Ovary (tissue), 9 donors: ENCODE results near the gene MOB3A. TPM values are rescaled to one million over a fixed set of nuclear protein-coding genes. Genes with fewer than 3 reads are reported as not detected.

Experiments used
- DNase-seq, 5 donors: peaks; one replicate each; pipeline ENCODE4 v3.0.0-alpha.2; 2019 to 2020
- H3K27ac ChIP-seq, 2 donors: fragments of 200-600 bp; one replicate each; pipeline versions ENCODE4 v1.5.1 to v1.8.0; 2019 to 2022
- H3K27me3 ChIP-seq: fragments of 200-600 bp; one replicate; pipeline ENCODE4 v1.8.0; 2022
- H3K36me3 ChIP-seq: fragments of 200-600 bp; sonication (generic); one replicate; pipeline ENCODE4 v1.5.1; 2019
- H3K4me1 ChIP-seq: one replicate; pipeline ENCODE4 v1.8.1; 2013; ENCODE audit warnings: mild to moderate bottlenecking, moderate library complexity; ENCODE audit not compliant: insufficient read depth
- H3K4me3 ChIP-seq: fragments of 200-600 bp; sonication (generic); one replicate; pipeline ENCODE4 v1.5.1; 2017
- H3K9me3 ChIP-seq, 2 donors: fragments of 200-600 bp in 1 of 2; sonication (generic) in 1 of 2; one replicate each; pipeline versions ENCODE4 v1.5.1 to v1.8.1; 2013 to 2019; ENCODE audit warnings: mild to moderate bottlenecking in 1 of 2, moderate library complexity in 1 of 2
- CTCF ChIP-seq, 3 donors: fragments of 450-650 bp in 2 of 3; fragments of 200-600 bp in 1 of 3; IDR thresholded peaks; one replicate each; pipeline versions ENCODE4 v1.5.1 to v1.8.0; 2016 to 2022; ENCODE audit warnings: antibody characterized with exemption in 3 of 3, mild to moderate bottlenecking in 1 of 3
- EP300 ChIP-seq: sonication (generic); formaldehyde crosslinking; IDR thresholded peaks from one replicate; pipeline ENCODE4 v1.6.1; 2017; ENCODE audit warnings: antibody characterized with exemption
- POLR2A ChIP-seq: fragments of 450-650 bp; IDR thresholded peaks from one replicate; pipeline ENCODE4 v1.6.1; 2017; ENCODE audit warnings: antibody characterized with exemption, mild to moderate bottlenecking, moderate library complexity
- WGBS, 3 donors: extraction: QIAGEN DNeasy Blood & Tissue Kit in 1 of 3; methylation state at CpG; one replicate each; pipeline versions ENCODE4 v1.1.5 to v1.1.7; 2013 to 2017; 5-methylcytosine and 5-hydroxymethylcytosine counted together
- intact Hi-C, 4 donors: fragments of 100-400 bp; cut with DNase I; formaldehyde crosslinking; loops; one replicate each; pipeline versions ENCODE4 v1.11.0 to v1.15.1; 2022 to 2023
- polyA plus RNA-seq, 2 donors: library from polyadenylated mRNA; stranded (reverse); fragments of 200-250 nt in 1 of 2; fragments of 350-450 nt in 1 of 2; fragmentation: Illumina TruSeq in 1 of 2; extraction: RNeasy Lipid Tissue Mini Kit (QIAGEN cat#74804) in 1 of 2; gene quantifications; one replicate each; pipeline ENCODE4 v1.2.3, GENCODE V29; 2013 to 2014
- total RNA-seq, 7 donors: library from RNA; depleted of rRNA in 2 of 7; stranded (reverse); fragments of >200 nt in 2 of 7; fragmentation: NEBNext Ultra II Directional in 3 of 7; extraction: Animal tissue kit (Norgen Biotek cat#: 25700) in 3 of 7; gene quantifications; one replicate each; pipeline versions ENCODE4 v1.1.0 to v1.2.4, GENCODE V29; 2016 to 2023
- donor health status: DM: no; HTN: no; CAD: no; lungs with moderate emphysema.
- donor health status: DM: no; HTN: no; CAD: no.
- donor health status: Bipolar disorder and iron deficiency.
- donor health status: DM: yes; HTN: yes; CAD: no.
- donor health status: DM: no; HTN: no; CAD: no.
- donor health status: DM: yes; HTN: yes; CAD: no.

MOB3A gene
- total and polyA plus RNA-seq, 9 donors = 16.6 to 61.5 (median 44.1) TPM

DNA sequence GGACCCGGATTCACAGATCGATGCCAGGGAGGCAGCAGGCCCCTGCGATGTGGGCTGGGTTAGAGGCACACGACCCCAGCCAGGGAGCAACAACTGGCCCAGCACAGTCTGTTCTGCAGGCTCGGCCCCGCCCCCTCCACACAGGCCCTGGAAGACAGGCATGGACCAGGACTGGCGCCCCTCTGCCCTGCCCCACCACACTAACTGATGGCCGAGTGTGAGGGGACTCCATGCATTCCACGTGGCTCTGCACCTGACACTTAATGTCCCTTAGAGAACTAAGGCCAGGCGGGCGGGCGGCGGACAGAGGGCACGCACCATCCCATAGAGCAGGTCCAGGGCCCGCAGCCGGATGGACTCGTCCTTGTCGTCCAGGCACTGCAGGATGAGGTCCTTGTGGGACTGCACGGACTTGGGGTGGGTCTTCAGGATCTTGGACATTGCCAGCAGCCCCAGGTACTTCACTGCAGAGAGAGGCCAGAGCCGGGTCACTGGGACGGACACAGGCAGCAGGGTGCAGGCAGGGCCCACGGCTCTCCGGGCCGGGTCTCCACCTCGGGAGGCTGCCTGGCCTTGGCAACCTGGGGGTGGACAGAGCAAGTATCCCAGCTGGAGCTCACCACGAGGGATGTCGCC, 25.4 kb upstream of the MOB3A start:
- intact Hi-C loops = no loop called here
- H3K27ac ChIP-seq = no peak overlapping the region
- H3K4me1 ChIP-seq = no peaks in the 10 kb centered on the region
- no peaks in the 10 kb centered on the region for H3K9me3 ChIP-seq
- no peak overlapping the region for H3K4me3 ChIP-seq
- TF ChIP-seq EP300 = no peak
- no peak for TF ChIP-seq POLR2A
- no peak for TF ChIP-seq CTCF (IDR thresholded peaks at IDR 0.05)
- no peak for DNase-seq
- 82 to 88% (median 85%) methylated on average over 25 to 27 of the region's 27 CpGs for WGBS, 3 donors
- no peaks in the 10 kb centered on the region for H3K27me3 ChIP-seq
- no peaks in the 10 kb centered on the region for H3K36me3 ChIP-seq

GRCh38 chr19:2120821-2121220, 24.7 kb upstream of the MOB3A start:
- Histone ChIP-seq H3K27me3 (no peaks in the 10 kb centered on the region), H3K36me3 (no peaks in the 10 kb centered on the region), H3K27ac (no peak overlapping the region), H3K9me3 (no peaks in the 10 kb centered on the region), H3K4me3 (no peak overlapping the region), H3K4me1 (no peaks in the 10 kb centered on the region)
- WGBS, 3 donors = 91 to 97% (median 94%) methylated on average over 26 of the region's 26 CpGs
- no peak for TF ChIP-seq POLR2A
- no peak for TF ChIP-seq CTCF (IDR thresholded peaks at IDR 0.05)
- no peak for TF ChIP-seq EP300
- intact Hi-C loops = no loop called here
- no peak for DNase-seq

GRCh38 chr19:2119921-2120785, 24.0 kb upstream of the MOB3A start:
- 84 to 91% (median 84%) methylated on average over 26 to 31 of the region's 31 CpGs for WGBS, 3 donors
- no peaks in the 10 kb centered on the region for H3K36me3 ChIP-seq

DNA sequence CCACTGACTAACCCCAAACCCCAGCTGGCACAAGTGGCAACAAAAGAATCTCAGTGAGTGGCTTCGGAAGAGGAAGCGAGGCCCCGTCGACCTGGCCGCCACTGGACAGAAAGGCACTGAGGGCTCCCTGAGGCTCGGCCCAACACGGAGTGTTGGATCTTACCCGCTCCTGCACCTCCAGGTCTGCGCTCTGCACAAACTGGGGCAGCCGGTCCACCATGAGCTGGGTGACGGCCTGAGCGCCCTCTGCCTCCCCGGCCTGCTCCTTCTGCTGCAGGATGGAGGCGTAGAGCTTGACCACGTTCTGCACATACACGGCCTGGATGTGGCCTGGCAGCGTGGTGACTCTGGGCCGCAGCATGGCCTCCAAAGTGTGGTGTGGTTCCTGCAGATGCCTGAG, 22.3 kb upstream of the MOB3A start:
- WGBS, 3 donors = 88 to 96% (median 88%) methylated on average over 18 of the region's 18 CpGs
- Histone ChIP-seq H3K4me1 (no peaks in the 10 kb centered on the region), H3K9me3 (no peaks in the 10 kb centered on the region), H3K36me3 (no peaks in the 10 kb centered on the region), H3K27me3 (no peaks in the 10 kb centered on the region), H3K4me3 (no peak overlapping the region), H3K27ac (no peak overlapping the region)
- DNase-seq = no peak
- TF ChIP-seq EP300 (no peak), CTCF (IDR thresholded peaks at IDR 0.05) (no peak), POLR2A (no peak)
- intact Hi-C loops = no loop called here

More at GRCh38 chr19:2119921-2120785, 24.0 kb upstream of the MOB3A start:
- H3K9me3 ChIP-seq = no peaks in the 10 kb centered on the region
- H3K4me3 ChIP-seq = no peak overlapping the region
- H3K4me1 ChIP-seq = no peaks in the 10 kb centered on the region
- no peak for DNase-seq
- no peaks in the 10 kb centered on the region for H3K27me3 ChIP-seq
- no peak overlapping the region for H3K27ac ChIP-seq
- TF ChIP-seq POLR2A = no peak
- no peak for TF ChIP-seq EP300
- TF ChIP-seq CTCF (IDR thresholded peaks at IDR 0.05) = no peak
- intact Hi-C loops = no loop called here
